Neural cell (in vitro differentiated cells): ENCODE measurements around the gene CPA5. TPM values are rescaled to one million over a fixed set of nuclear protein-coding genes. Genes with fewer than 3 reads are reported as not detected.

Experiments used
- H2AFZ ChIP-seq: fragments of 200-600, 300-800 bp; sonication (generic), shearing (Covaris generic); 2 replicates; pipeline ENCODE4 v1.6.0; 2014; ENCODE audit warnings: low read depth, mild to moderate bottlenecking, antibody characterized with exemption, low read length, moderate library complexity
- H3F3A ChIP-seq: fragments of 200-600 bp; shearing (Covaris generic); 2 replicates; pipeline ENCODE4 v1.6.1; 2016; ENCODE audit warnings: mild to moderate bottlenecking, moderate library complexity, mixed read lengths, antibody characterized with exemption, low read length; ENCODE audit not compliant: insufficient read depth, poor library complexity, severe bottlenecking
- H3K27ac ChIP-seq: fragments of 200-600, 300-800 bp; sonication (generic), shearing (Covaris generic); 2 replicates; pipeline ENCODE4 v1.5.1; 2014; ENCODE audit warnings: mild to moderate bottlenecking, low read length, moderate library complexity
- H3K27me3 ChIP-seq: fragments of 300-800, 200-600 bp; sonication (generic), shearing (Covaris generic); 2 replicates; pipeline ENCODE4 v1.6.0; 2014; ENCODE audit warnings: mild to moderate bottlenecking, low read depth, low read length, moderate library complexity; ENCODE audit not compliant: insufficient read depth
- H3K36me3 ChIP-seq: fragments of 300-800, 200-600 bp; sonication (generic), shearing (Covaris generic); 2 replicates; pipeline ENCODE4 v1.5.1; 2014; ENCODE audit warnings: mild to moderate bottlenecking, antibody characterized with exemption, low read length, moderate library complexity; ENCODE audit not compliant: insufficient read depth
- H3K4me2 ChIP-seq: fragments of 300-800, 200-600 bp; sonication (generic), shearing (Covaris generic); 2 replicates; pipeline ENCODE4 v1.6.0; 2014; ENCODE audit warnings: mild to moderate bottlenecking, low read length
- H3K4me3 ChIP-seq: fragments of 300-800, 200-600 bp; sonication (generic), shearing (Covaris generic); 2 replicates; pipeline ENCODE4 v1.5.1; 2014; ENCODE audit warnings: mild to moderate bottlenecking, low read length, moderate library complexity
- H3K79me2 ChIP-seq: fragments of 200-600 bp; shearing (Covaris generic); replicated peaks from 2 replicates; pipeline ENCODE4 v1.6.0; 2014; ENCODE audit warnings: mild to moderate bottlenecking, low read length, moderate library complexity; ENCODE audit not compliant: insufficient read depth
- H3K9ac ChIP-seq: fragments of 300-800, 200-600 bp; sonication (generic), shearing (Covaris generic); 2 replicates; pipeline ENCODE4 v1.6.1; 2016; ENCODE audit warnings: mild to moderate bottlenecking, low read length, mixed read lengths
- H3K9me2 ChIP-seq: fragments of 200-600 bp; shearing (Covaris generic); 2 replicates; pipeline ENCODE4 v1.6.1; 2016; ENCODE audit warnings: mild to moderate bottlenecking, low read length, mixed read lengths; ENCODE audit not compliant: insufficient read depth
- H3K9me3 ChIP-seq: fragments of 200-600, 300-800 bp; sonication (generic), shearing (Covaris generic); 2 replicates; pipeline ENCODE4 v1.6.1; 2016; ENCODE audit warnings: mild to moderate bottlenecking, mixed run types, low read length, moderate library complexity, mixed read lengths
- H4K20me1 ChIP-seq: fragments of 200-600 bp; shearing (Covaris generic); 2 replicates; pipeline ENCODE4 v1.6.1; 2016; ENCODE audit warnings: mild to moderate bottlenecking, mixed run types; ENCODE audit not compliant: insufficient read depth
- CTCF ChIP-seq: fragments of 450-650 bp; IDR thresholded peaks from 2 replicates; pipeline ENCODE4 v1.5.1; 2014; ENCODE audit warnings: antibody characterized with exemption, mild to moderate bottlenecking, moderate library complexity; ENCODE audit not compliant: poor library complexity, severe bottlenecking
- EP300 ChIP-seq: fragments of 450-650 bp; conservative IDR thresholded peaks from 2 replicates; pipeline ENCODE4 v1.6.1; 2014; ENCODE audit warnings: antibody characterized with exemption, mild to moderate bottlenecking, moderate library complexity; ENCODE audit not compliant: poor library complexity, severe bottlenecking
- EZH2 ChIP-seq: fragments of 200-600, 300-800 bp; shearing (Covaris generic), sonication (generic); IDR thresholded peaks from 2 replicates; pipeline ENCODE4 v1.6.1; 2014; ENCODE audit warnings: antibody characterized with exemption, low read length, borderline replicate concordance, mild to moderate bottlenecking; ENCODE audit not compliant: insufficient read depth, poor library complexity, severe bottlenecking
- MXI1 ChIP-seq: fragments of 450-650 bp; conservative IDR thresholded peaks from 2 replicates; pipeline ENCODE4 v1.6.1; 2014; ENCODE audit warnings: antibody characterized with exemption, mild to moderate bottlenecking; ENCODE audit not compliant: poor library complexity, severe bottlenecking
- POLR2AphosphoS5 ChIP-seq: IDR thresholded peaks from 2 replicates; pipeline ENCODE4 v1.6.1; 2012
- RAD21 ChIP-seq: fragments of 450-650 bp; conservative IDR thresholded peaks from 2 replicates; pipeline ENCODE4 v1.6.1; 2014; ENCODE audit warnings: antibody characterized with exemption, mild to moderate bottlenecking, moderate library complexity
- REST ChIP-seq: IDR thresholded peaks from 2 replicates; pipeline ENCODE4 v1.6.1; 2012; ENCODE audit warnings: borderline replicate concordance
- SMC3 ChIP-seq: fragments of 450-650 bp; conservative IDR thresholded peaks from 2 replicates; pipeline ENCODE4 v1.6.1; 2014; ENCODE audit warnings: antibody characterized with exemption, mild to moderate bottlenecking, moderate library complexity; ENCODE audit not compliant: poor library complexity
- TAF1 ChIP-seq: IDR thresholded peaks from 2 replicates; pipeline ENCODE4 v1.6.1; 2012; ENCODE audit warnings: low read depth
- polyA plus RNA-seq: library from polyadenylated mRNA; depleted of rRNA; stranded (reverse); fragments of >200 nt; gene quantifications from 2 replicates; pipeline ENCODE4 v1.2.3, GENCODE V29; 2014

The CPA5 gene
- polyA plus RNA-seq, 1 donor from 2014 or later = not detected

GRCh38 chr7:130359276-130359857 is 14.8 kb downstream of the CPA5 start:
- H2AFZ ChIP-seq = no peak overlapping the region
- no peaks in the 10 kb centered on the region for H3K36me3 ChIP-seq
- H4K20me1 ChIP-seq = no peaks in the 10 kb centered on the region
- H3K27me3 ChIP-seq = no peaks in the 10 kb centered on the region
- H3K9ac ChIP-seq = no peak overlapping the region
- no peaks in the 10 kb centered on the region for H3K79me2 ChIP-seq
- no peak overlapping the region for H3K27ac ChIP-seq
- no peak overlapping the region for H3K4me2 ChIP-seq
- H3K4me3 ChIP-seq = no peak overlapping the region
- H3F3A ChIP-seq = peaks cover 4% of the 10 kb centered on the region
- TF ChIP-seq POLR2AphosphoS5 (no peak), CTCF (no peak), RAD21 (no peak)
- H3K9me3 ChIP-seq = no peaks in the 10 kb centered on the region
- no peaks in the 10 kb centered on the region for H3K9me2 ChIP-seq

- Histone ChIP-seq H4K20me1 (no peaks in the 10 kb centered on the region), H3K9me3 (no peaks in the 10 kb centered on the region), H2AFZ (no peak overlapping the region), H3K27me3 (no peaks in the 10 kb centered on the region), H3K4me2 (no peak overlapping the region), H3K9ac (no peak overlapping the region), H3F3A (peaks cover 6% of the 10 kb centered on the region), H3K4me3 (no peak overlapping the region), H3K36me3 (no peaks in the 10 kb centered on the region), H3K79me2 (no peaks in the 10 kb centered on the region), H3K27ac (no peak overlapping the region), H3K9me2 (no peaks in the 10 kb centered on the region)
- TF ChIP-seq TAF1 (no peak), POLR2AphosphoS5 (no peak), SMC3 (no peak), CTCF (no peak), MXI1 (no peak), RAD21 (no peak), EZH2 (no peak), EP300 (no peak), REST (no peak)
Measured at GRCh38 chr7:130360518-130360917, 15.9 kb downstream of the CPA5 start.
